Germinal center (tissue), 1 donor: ENCODE results near the gene TRNT1.

ENCODE experiments used
- DNase-seq: peaks from one replicate; pipeline ENCODE4 v3.0.0; 2012; ENCODE audit warnings: mixed read lengths, low spot score

Gene TRNT1

GRCh38 chr3:3178498-3179328 lies 52.0 kb downstream of the TRNT1 start:
- DNase-seq = no peak

GRCh38 chr3:3179407-3180094 lies 52.8 kb downstream of the TRNT1 start, which contains the start of gene CRBN:
CRBN (minus strand) TSS chr3:3179691; CDS start chr3:3179687, 4 bp downstream.
- DNase-seq = peak; percentile 91

GRCh38 chr3:3180456-3180855 lies 53.7 kb downstream of the TRNT1 start:
- no peak for DNase-seq

GRCh38 chr3:3184876-3185275 lies 58.1 kb downstream of the TRNT1 start:
- no peak for DNase-seq

GRCh38 chr3:3189102-3189727 lies 62.5 kb downstream of the TRNT1 start:
- DNase-seq = no peak

- no peak for DNase-seq
Measured at GRCh38 chr3:3189961-3190360, 63.2 kb downstream of the TRNT1 start.

- no peak for DNase-seq
Measured at GRCh38 chr3:3191675-3192285, 65.0 kb downstream of the TRNT1 start.

- DNase-seq = no peak
Measured at GRCh38 chr3:3192286-3192675, 65.5 kb downstream of the TRNT1 start.

GRCh38 chr3:3194861-3195260 lies 68.1 kb downstream of the TRNT1 start:
- no peak for DNase-seq

GRCh38 chr3:3196148-3196861 lies 69.6 kb downstream of the TRNT1 start:
- no peak for DNase-seq
